HCT116 (cell line): ENCODE measurements around the gene PEG3. TPM values are rescaled to one million over a fixed set of nuclear protein-coding genes. Genes with fewer than 3 reads are reported as not detected.

Source experiments
- ATAC-seq: fragments of 200-7000 bp; cut with Tn5 transposase; 2 replicates; pipeline ENCODE4 v1.9.1; 2020; ENCODE audit warnings: mild to moderate bottlenecking, moderate library complexity
- BruUV-seq: library from RNA; stranded (reverse); fragments of 400-500 nt; replicated peaks from 2 replicates; lab custom pipeline; 2021; lab: Mats Ljungman, UMichigan
- CTCF ChIA-PET: fragments of 300-600 bp; sonication (Branson Sonifier 250); formaldehyde crosslinking; loops from one replicate; lab custom pipeline; 2021; ENCODE audit warnings: antibody characterized with exemption; lab: Charles Lee
- POLR2A ChIA-PET: fragments of 300-600, 350-600 bp; sonication (Branson Sonifier 250); formaldehyde crosslinking; loops from one replicate; lab custom pipeline; 2021; ENCODE audit warnings: antibody characterized with exemption; lab: Charles Lee
- RAD21 ChIA-PET, 2 experiments: fragments of 300-600 bp; sonication (Branson Sonifier 250); formaldehyde crosslinking; loops; one replicate each; lab custom pipeline; 2023; ENCODE audit warnings: low total read pairs in 2 of 2; ENCODE audit not compliant: uncharacterized antibody in 2 of 2, unreplicated experiment in 2 of 2, low non-redundant PET in 1 of 2; lab: Charles Lee
- DNase-seq: peaks from one replicate; pipeline ENCODE4 v3.0.0-alpha.2; 2010; ENCODE audit warnings: low read depth, low spot score
- H2AFZ ChIP-seq: fragments of 200-600 bp; shearing (Covaris generic), sonication (generic); 2 replicates; pipeline ENCODE4 v1.6.1; 2017; ENCODE audit warnings: low read depth, mixed run types, mixed read lengths, antibody characterized with exemption, low read length; ENCODE audit not compliant: poor library complexity, severe bottlenecking
- H3K27ac ChIP-seq: 2 replicates; pipeline ENCODE4 v1.5.1; 2012; ENCODE audit warnings: low read depth, low read length
- H3K27me3 ChIP-seq: fragments of 200-600 bp; sonication (generic); 2 replicates; pipeline ENCODE4 v1.6.1; 2016; ENCODE audit warnings: mixed run types, low read length, mixed read lengths; ENCODE audit not compliant: insufficient read depth
- H3K36me3 ChIP-seq, 2 experiments: fragments of 200-500 bp in 1 of 2; fragments of 200-600 bp in 1 of 2; sonication (Bioruptor generic) in 1 of 2; sonication (generic) in 1 of 2; 2 replicates each; pipeline versions ENCODE4 v1.5.1 to v1.6.1; 2014 to 2016; ENCODE audit warnings: low read length in 2 of 2, inconsistent platforms in 1 of 2, mixed read lengths in 1 of 2, mixed run types in 1 of 2; ENCODE audit not compliant: insufficient read depth in 2 of 2, control insufficient read depth in 1 of 2
- H3K4me1 ChIP-seq, 2 experiments: fragments of 200-600 bp in 1 of 2; sonication (generic) in 1 of 2; 2 replicates each; pipeline versions ENCODE4 v1.5.1 to v1.6.1; 2012 to 2017; ENCODE audit warnings: low read length in 2 of 2, inconsistent platforms in 1 of 2, mild to moderate bottlenecking in 1 of 2, mixed read lengths in 1 of 2, mixed run types in 1 of 2, moderate library complexity in 1 of 2; ENCODE audit not compliant: insufficient read depth in 2 of 2, control insufficient read depth in 1 of 2
- H3K4me2 ChIP-seq: fragments of 200-600 bp; sonication (generic); 2 replicates; pipeline ENCODE4 v1.6.1; 2017; ENCODE audit warnings: mixed run types, low read length, mixed read lengths
- H3K4me3 ChIP-seq, 2 experiments: fragments of 200-600 bp in 1 of 2; sonication (generic) in 1 of 2; replicated peaks in 1 of 2; 2 replicates each; pipeline ENCODE4 v1.5.1; 2011 to 2016; ENCODE audit warnings: low read length in 2 of 2, control low read depth in 1 of 2, low read depth in 1 of 2, mild to moderate bottlenecking in 1 of 2, mixed read lengths in 1 of 2, mixed run types in 1 of 2
- H3K79me2 ChIP-seq: fragments of 200-600 bp; sonication (generic); 2 replicates; pipeline ENCODE4 v1.6.1; 2017; ENCODE audit warnings: mild to moderate bottlenecking, mixed run types, low read length, moderate library complexity, mixed read lengths; ENCODE audit not compliant: insufficient read depth
- H3K9ac ChIP-seq: fragments of 200-600 bp; sonication (generic); 2 replicates; pipeline ENCODE4 v1.6.1; 2016; ENCODE audit warnings: low read length, mixed read lengths
- H3K9me2 ChIP-seq: fragments of 200-600 bp; sonication (generic), shearing (Covaris generic); 2 replicates; pipeline ENCODE4 v1.6.1; 2017; ENCODE audit warnings: mixed run types, mild to moderate bottlenecking, moderate library complexity; ENCODE audit not compliant: insufficient read depth
- H3K9me3 ChIP-seq, 2 experiments: fragments of 200-500 bp in 1 of 2; fragments of 200-600 bp in 1 of 2; sonication (Bioruptor generic) in 1 of 2; sonication (generic) in 1 of 2; 2 replicates each; pipeline ENCODE4 v1.6.1; 2014 to 2017; ENCODE audit warnings: low read length in 2 of 2, mixed read lengths in 2 of 2, inconsistent platforms in 1 of 2, low read depth in 1 of 2, mild to moderate bottlenecking in 1 of 2, mixed run types in 1 of 2, moderate library complexity in 1 of 2; ENCODE audit not compliant: control insufficient read depth in 1 of 2, insufficient read depth in 1 of 2
- H4K20me1 ChIP-seq: fragments of 200-600 bp; sonication (generic), shearing (Covaris generic); 2 replicates; pipeline ENCODE4 v1.6.1; 2017; ENCODE audit warnings: mixed run types, mild to moderate bottlenecking, moderate library complexity; ENCODE audit not compliant: insufficient read depth
- EZH2 ChIP-seq: fragments of 200-600 bp; sonication (generic); IDR thresholded peaks from 2 replicates; pipeline ENCODE4 v1.6.1; 2017; ENCODE audit warnings: antibody characterized with exemption, mixed run types
- JUND ChIP-seq: IDR thresholded peaks from 2 replicates; pipeline ENCODE4 v1.6.1; 2012
- POLR2A ChIP-seq: IDR thresholded peaks from 2 replicates; pipeline ENCODE4 v1.7.0; 2011; ENCODE audit warnings: borderline replicate concordance; ENCODE audit not compliant: insufficient read depth, insufficient read length; ENCODE audit errors: extremely low read depth
- POLR2AphosphoS5 ChIP-seq: IDR thresholded peaks from 2 replicates; pipeline ENCODE4 v1.6.1; 2011; ENCODE audit warnings: mild to moderate bottlenecking, low read depth, low read length, moderate library complexity
- TCF7L2 ChIP-seq: IDR thresholded peaks from 2 replicates; pipeline ENCODE4 v1.7.0; 2011; ENCODE audit warnings: borderline replicate concordance, inconsistent platforms; ENCODE audit not compliant: insufficient read depth, insufficient read length; ENCODE audit errors: extremely low read depth
- ZFX ChIP-seq: fragments of 450-650 bp; IDR thresholded peaks from 2 replicates; pipeline ENCODE4 v1.6.1; 2017
- ZNF274 ChIP-seq: fragments of 200-500 bp; sonication (Bioruptor generic); IDR thresholded peaks from 2 replicates; pipeline ENCODE4 v1.6.1; 2014; ENCODE audit warnings: mild to moderate bottlenecking, low read depth, low read length, inconsistent platforms
- intact Hi-C: fragments of 100-400 bp; cut with micrococcal nuclease; formaldehyde crosslinking; loops from 2 replicates; pipeline ENCODE4 v1.10.0; 2022
- total RNA-seq: library from RNA; stranded (reverse); gene quantifications from one replicate; pipeline ENCODE4 v1.2.1, GENCODE V29; 2021; ENCODE audit not compliant: unreplicated experiment
- TF ChIP-seq, protein P1 (sequence below): IDR thresholded peaks from 2 replicates; pipeline ENCODE4 v1.6.1; 2012; ENCODE audit warnings: low read depth
- TF ChIP-seq, protein P2 (sequence below), 3 experiments: fragments of 200-600 bp in 1 of 3; sonication (generic) in 1 of 3; IDR thresholded peaks in 2 of 3; conservative IDR thresholded peaks in 1 of 3; 2 replicates each; pipeline ENCODE4 v1.5.1; 2012 to 2017; ENCODE audit warnings: low read depth in 2 of 3, low read length in 2 of 3, antibody characterized with exemption in 1 of 3, borderline replicate concordance in 1 of 3, control low read depth in 1 of 3, mild to moderate bottlenecking in 1 of 3, mixed read lengths in 1 of 3, mixed run types in 1 of 3, moderate library complexity in 1 of 3; ENCODE audit not compliant: insufficient read depth in 1 of 3

Gene PEG3
- total RNA-seq, 1 experiment from 2014 or later: 0.34 TPM

DNA sequence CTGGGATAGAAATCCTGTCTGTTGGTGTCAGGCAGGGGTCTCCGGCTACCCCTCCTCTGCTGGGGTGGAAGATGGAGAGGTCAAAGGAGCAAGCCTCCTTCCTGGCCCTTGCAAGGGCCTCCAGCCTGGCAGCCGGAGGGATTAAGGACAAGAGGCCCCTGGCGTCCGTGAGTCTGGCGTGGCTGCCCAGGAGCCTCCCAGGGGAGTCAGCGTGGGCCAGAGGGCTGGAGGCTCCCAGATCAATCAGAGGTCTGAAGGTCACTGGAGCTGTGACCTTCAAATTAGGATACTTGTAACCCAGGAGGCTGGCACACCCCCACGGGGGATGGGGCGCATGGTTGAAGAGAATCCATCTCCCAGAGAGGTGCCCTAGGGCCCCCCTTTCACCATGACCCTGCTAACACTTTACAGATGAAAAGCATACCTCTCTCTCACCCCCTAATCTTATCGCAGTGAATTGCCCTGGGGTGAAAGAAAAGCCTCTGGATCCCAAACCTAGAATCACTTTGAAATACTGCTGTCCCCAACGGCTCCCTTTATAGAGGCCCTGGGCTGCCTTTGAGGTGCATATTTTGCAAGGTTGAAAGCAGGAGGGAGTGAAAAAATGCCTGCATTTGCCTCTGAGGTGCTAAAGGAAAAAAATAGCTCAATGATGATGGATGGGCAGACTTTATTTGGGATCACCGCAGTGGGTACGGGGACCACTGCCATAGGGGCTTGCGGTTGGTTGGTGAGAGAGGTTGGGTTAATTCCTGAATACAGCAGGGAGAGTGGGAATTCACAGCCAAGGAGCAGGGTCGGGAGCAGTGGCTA is 44.9 kb upstream of the PEG3 start:
- Histone ChIP-seq H3K9me3 (peaks cover 0 to 17% of the 10 kb centered on the region in 2 experiments; a peak in 2 of 4 replicates), H3K36me3 (no peaks in the 10 kb centered on the region), H3K4me1 (no peaks in the 10 kb centered on the region), H3K4me2 (no peak overlapping the region), H3K27me3 (no peaks in the 10 kb centered on the region), H3K4me3 (no peak overlapping the region), H3K9ac (no peak overlapping the region), H4K20me1 (no peaks in the 10 kb centered on the region), H2AFZ (no peak overlapping the region), H3K9me2 (no peaks in the 10 kb centered on the region), H3K79me2 (no peaks in the 10 kb centered on the region), H3K27ac (no peak overlapping the region)
- ATAC-seq (no peak), DNase-seq (no peak)
- intact Hi-C loops: no loop called here
- CTCF ChIA-PET: no interaction called here
- TF ChIP-seq ZFX (no peak), ZNF274 (no peak), POLR2A (no peak), TCF7L2 (no peak), EZH2 (no peak), POLR2AphosphoS5 (no peak), JUND (no peak)
- TF ChIP-seq, protein P1, sequence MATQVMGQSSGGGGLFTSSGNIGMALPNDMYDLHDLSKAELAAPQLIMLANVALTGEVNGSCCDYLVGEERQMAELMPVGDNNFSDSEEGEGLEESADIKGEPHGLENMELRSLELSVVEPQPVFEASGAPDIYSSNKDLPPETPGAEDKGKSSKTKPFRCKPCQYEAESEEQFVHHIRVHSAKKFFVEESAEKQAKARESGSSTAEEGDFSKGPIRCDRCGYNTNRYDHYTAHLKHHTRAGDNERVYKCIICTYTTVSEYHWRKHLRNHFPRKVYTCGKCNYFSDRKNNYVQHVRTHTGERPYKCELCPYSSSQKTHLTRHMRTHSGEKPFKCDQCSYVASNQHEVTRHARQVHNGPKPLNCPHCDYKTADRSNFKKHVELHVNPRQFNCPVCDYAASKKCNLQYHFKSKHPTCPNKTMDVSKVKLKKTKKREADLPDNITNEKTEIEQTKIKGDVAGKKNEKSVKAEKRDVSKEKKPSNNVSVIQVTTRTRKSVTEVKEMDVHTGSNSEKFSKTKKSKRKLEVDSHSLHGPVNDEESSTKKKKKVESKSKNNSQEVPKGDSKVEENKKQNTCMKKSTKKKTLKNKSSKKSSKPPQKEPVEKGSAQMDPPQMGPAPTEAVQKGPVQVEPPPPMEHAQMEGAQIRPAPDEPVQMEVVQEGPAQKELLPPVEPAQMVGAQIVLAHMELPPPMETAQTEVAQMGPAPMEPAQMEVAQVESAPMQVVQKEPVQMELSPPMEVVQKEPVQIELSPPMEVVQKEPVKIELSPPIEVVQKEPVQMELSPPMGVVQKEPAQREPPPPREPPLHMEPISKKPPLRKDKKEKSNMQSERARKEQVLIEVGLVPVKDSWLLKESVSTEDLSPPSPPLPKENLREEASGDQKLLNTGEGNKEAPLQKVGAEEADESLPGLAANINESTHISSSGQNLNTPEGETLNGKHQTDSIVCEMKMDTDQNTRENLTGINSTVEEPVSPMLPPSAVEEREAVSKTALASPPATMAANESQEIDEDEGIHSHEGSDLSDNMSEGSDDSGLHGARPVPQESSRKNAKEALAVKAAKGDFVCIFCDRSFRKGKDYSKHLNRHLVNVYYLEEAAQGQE: no peak
- TF ChIP-seq, protein P2, sequence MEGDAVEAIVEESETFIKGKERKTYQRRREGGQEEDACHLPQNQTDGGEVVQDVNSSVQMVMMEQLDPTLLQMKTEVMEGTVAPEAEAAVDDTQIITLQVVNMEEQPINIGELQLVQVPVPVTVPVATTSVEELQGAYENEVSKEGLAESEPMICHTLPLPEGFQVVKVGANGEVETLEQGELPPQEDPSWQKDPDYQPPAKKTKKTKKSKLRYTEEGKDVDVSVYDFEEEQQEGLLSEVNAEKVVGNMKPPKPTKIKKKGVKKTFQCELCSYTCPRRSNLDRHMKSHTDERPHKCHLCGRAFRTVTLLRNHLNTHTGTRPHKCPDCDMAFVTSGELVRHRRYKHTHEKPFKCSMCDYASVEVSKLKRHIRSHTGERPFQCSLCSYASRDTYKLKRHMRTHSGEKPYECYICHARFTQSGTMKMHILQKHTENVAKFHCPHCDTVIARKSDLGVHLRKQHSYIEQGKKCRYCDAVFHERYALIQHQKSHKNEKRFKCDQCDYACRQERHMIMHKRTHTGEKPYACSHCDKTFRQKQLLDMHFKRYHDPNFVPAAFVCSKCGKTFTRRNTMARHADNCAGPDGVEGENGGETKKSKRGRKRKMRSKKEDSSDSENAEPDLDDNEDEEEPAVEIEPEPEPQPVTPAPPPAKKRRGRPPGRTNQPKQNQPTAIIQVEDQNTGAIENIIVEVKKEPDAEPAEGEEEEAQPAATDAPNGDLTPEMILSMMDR (IDR thresholded peaks at IDR 0.05 in 2 of 3, conservative IDR thresholded peaks at IDR 0.05 in 1 of 3; ENCODE audit: borderline replicate concordance in 1 of 3, insufficient read depth in 1 of 3, low read depth in 2 of 3, low read length in 2 of 3): no peak
- RAD21 ChIA-PET: no interaction called here
- POLR2A ChIA-PET: no interaction called here
- no TSS peak for BruUV-seq
